ENCODE measurements around the gene SLC35F3. TPM values are rescaled to one million over a fixed set of nuclear protein-coding genes. Genes with fewer than 3 reads are reported as not detected.

SLC35F3 gene
- total RNA-seq, 2 donors from 2014 or later, result not detected

GRCh38 chr1:233972951-233973635 lies 68.6 kb downstream of the SLC35F3 start:
- H3K4me1 ChIP-seq, result no peaks in the 10 kb centered on the region
- no peaks in the 10 kb centered on the region for H3K36me3 ChIP-seq
- H3K9me3 ChIP-seq, result no peaks in the 10 kb centered on the region
- H3K4me3 ChIP-seq, result no peak overlapping the region
- no peak overlapping the region for H3K27ac ChIP-seq
- no peak for TF ChIP-seq CTCF (IDR thresholded peaks at IDR 0.05)
- DNase-seq (ENCODE audit: low spot score), result no peak
- no peaks in the 10 kb centered on the region for H3K27me3 ChIP-seq

- Histone ChIP-seq H3K27me3 (no peaks in the 10 kb centered on the region), H3K4me1 (no peaks in the 10 kb centered on the region), H3K4me3 (no peak overlapping the region), H3K27ac (no peak overlapping the region), H3K9me3 (no peaks in the 10 kb centered on the region), H3K36me3 (no peaks in the 10 kb centered on the region)
- no peak for TF ChIP-seq CTCF (IDR thresholded peaks at IDR 0.05)
- no peak for DNase-seq (ENCODE audit: low spot score)
Observed at GRCh38 chr1:233975486-233975885, 71.0 kb downstream of the SLC35F3 start.

- no peaks in the 10 kb centered on the region for H3K4me1 ChIP-seq
- H3K27ac ChIP-seq, result no peak overlapping the region
- H3K9me3 ChIP-seq, result no peaks in the 10 kb centered on the region
- no peaks in the 10 kb centered on the region for H3K27me3 ChIP-seq
- TF ChIP-seq CTCF (IDR thresholded peaks at IDR 0.05), result no peak
- no peaks in the 10 kb centered on the region for H3K36me3 ChIP-seq
- no peak overlapping the region for H3K4me3 ChIP-seq
- no peak for DNase-seq (ENCODE audit: low spot score)
Observed at GRCh38 chr1:233981042-233981675, 76.7 kb downstream of the SLC35F3 start.

- no peak overlapping the region for H3K27ac ChIP-seq
- no peaks in the 10 kb centered on the region for H3K27me3 ChIP-seq
- H3K9me3 ChIP-seq, result no peaks in the 10 kb centered on the region
- no peak for TF ChIP-seq CTCF (IDR thresholded peaks at IDR 0.05)
- H3K4me1 ChIP-seq, result no peaks in the 10 kb centered on the region
- no peak for DNase-seq (ENCODE audit: low spot score)
- no peaks in the 10 kb centered on the region for H3K36me3 ChIP-seq
- H3K4me3 ChIP-seq, result no peak overlapping the region
Observed at GRCh38 chr1:233982827-233983518, 78.5 kb downstream of the SLC35F3 start.

- Histone ChIP-seq H3K4me1 (no peaks in the 10 kb centered on the region), H3K27me3 (no peaks in the 10 kb centered on the region), H3K27ac (no peak overlapping the region), H3K4me3 (no peak overlapping the region), H3K9me3 (no peaks in the 10 kb centered on the region), H3K36me3 (no peaks in the 10 kb centered on the region)
- no peak for TF ChIP-seq CTCF (IDR thresholded peaks at IDR 0.05)
- no peak for DNase-seq (ENCODE audit: low spot score)
Observed at GRCh38 chr1:233983811-233984210, 79.3 kb downstream of the SLC35F3 start.

All from right atrium auricular region (tissue), 2 donors.